Raji (cell line): ENCODE results near the gene NMT1.

Source experiments
- POLR2A ChIP-seq: IDR thresholded peaks from 2 replicates; pipeline ENCODE4 v1.6.1; 2011; ENCODE audit warnings: low read depth, low read length, control low read depth; ENCODE audit not compliant: insufficient read depth

The NMT1 gene

GRCh38 chr17:45128331-45128730 is 67.2 kb downstream of the NMT1 start:
- no peak for TF ChIP-seq POLR2A

- no peak for TF ChIP-seq POLR2A
These were observed 67.9 kb downstream of the NMT1 start for GRCh38 chr17:45128989-45129388.

GRCh38 chr17:45129426-45129939 is 68.4 kb downstream of the NMT1 start:
- no peak for TF ChIP-seq POLR2A

- TF ChIP-seq POLR2A, result no peak
These were observed 69.0 kb downstream of the NMT1 start for GRCh38 chr17:45129940-45130680.

- no peak for TF ChIP-seq POLR2A
These were observed 69.8 kb downstream of the NMT1 start for GRCh38 chr17:45130681-45131615.

GRCh38 chr17:45131616-45132319 is 70.7 kb downstream of the NMT1 start:
- no peak for TF ChIP-seq POLR2A

GRCh38 chr17:45132320-45132571 is 71.1 kb downstream of the NMT1 start, which contains the start of gene PLCD3:
TSS of gene PLCD3 (minus strand) at chr17:45132515. CDS start at chr17:45132410, 105 bp downstream.
- no peak for TF ChIP-seq POLR2A

GRCh38 chr17:45132572-45133463 is 71.7 kb downstream of the NMT1 start:
- peak; percentile 58 for TF ChIP-seq POLR2A

- peak; percentile 89 for TF ChIP-seq POLR2A
These were observed 74.3 kb downstream of the NMT1 start, which contains the start of gene ACBD4 for GRCh38 chr17:45135192-45135977. TSS of gene ACBD4 (plus strand) at chr17:45135687. CDS start at chr17:45136145, 458 bp downstream.

- TF ChIP-seq POLR2A, result no peak
These were observed 75.1 kb downstream of the NMT1 start for GRCh38 chr17:45135978-45136791.

- TF ChIP-seq POLR2A, result no peak
These were observed 75.9 kb downstream of the NMT1 start for GRCh38 chr17:45136846-45137560.

GRCh38 chr17:45137561-45138305 is 76.6 kb downstream of the NMT1 start:
- TF ChIP-seq POLR2A, result no peak
